Mucosa of descending colon (tissue), 3 donors: ENCODE data around the gene EMC9. TPM values are rescaled to one million over a fixed set of nuclear protein-coding genes. Genes with fewer than 3 reads are reported as not detected.

Source experiments
- ATAC-seq: fragments of 200-7000 bp; cut with Tn5 transposase; one replicate; pipeline ENCODE4 v1.9.1; 2020; ENCODE audit warnings: mild to moderate bottlenecking, moderate library complexity
- DNase-seq, 3 donors: peaks; one replicate each; pipeline ENCODE4 v3.0.0-alpha.2; 2020
- H3K36me3 ChIP-seq: fragments of 200-600 bp; one replicate; pipeline ENCODE4 v1.8.0; 2021; ENCODE audit warnings: low read depth, mild to moderate bottlenecking
- H3K4me1 ChIP-seq: fragments of 200-600 bp; one replicate; pipeline ENCODE4 v1.8.0; 2021; ENCODE audit warnings: low read depth, mild to moderate bottlenecking
- H3K4me3 ChIP-seq: fragments of 200-600 bp; one replicate; pipeline ENCODE4 v1.8.0; 2021; ENCODE audit warnings: mild to moderate bottlenecking
- H3K9me3 ChIP-seq: fragments of 200-600 bp; one replicate; pipeline ENCODE4 v1.8.0; 2021; ENCODE audit warnings: mild to moderate bottlenecking
- intact Hi-C, 2 donors: fragments of 100-400 bp; cut with DNase I in 1 of 2; cut with micrococcal nuclease in 1 of 2; formaldehyde crosslinking; loops; one replicate each; pipeline versions ENCODE4 v1.11.0 to v1.11.1; 2022; cut with DNase I, micrococcal nuclease
- total RNA-seq, 3 donors: library from RNA; stranded (reverse); fragmentation: NEBNext Ultra II Directional in 2 of 3; extraction: Animal tissue kit (Norgen Biotek cat#: 25700) in 2 of 3; gene quantifications; one replicate each; pipeline versions ENCODE4 v1.2.1 to v1.2.4, GENCODE V29; 2021 to 2023
- TF ChIP-seq, protein P1 (sequence below): fragments of 200-600 bp; IDR thresholded peaks from one replicate; pipeline ENCODE4 v1.8.0; 2022; ENCODE audit warnings: antibody characterized with exemption, mild to moderate bottlenecking
- donor health status: DM: no; HTN: no; CAD: no; lungs with moderate emphysema.
- donor health status: DM: no; HTN: no; CAD: no.
- donor health status: DM: no; HTN: yes; CAD: no.

The EMC9 gene
- total RNA-seq, 3 donors from 2014 or later = 18.3 to 24.9 (median 20.4) TPM

DNA sequence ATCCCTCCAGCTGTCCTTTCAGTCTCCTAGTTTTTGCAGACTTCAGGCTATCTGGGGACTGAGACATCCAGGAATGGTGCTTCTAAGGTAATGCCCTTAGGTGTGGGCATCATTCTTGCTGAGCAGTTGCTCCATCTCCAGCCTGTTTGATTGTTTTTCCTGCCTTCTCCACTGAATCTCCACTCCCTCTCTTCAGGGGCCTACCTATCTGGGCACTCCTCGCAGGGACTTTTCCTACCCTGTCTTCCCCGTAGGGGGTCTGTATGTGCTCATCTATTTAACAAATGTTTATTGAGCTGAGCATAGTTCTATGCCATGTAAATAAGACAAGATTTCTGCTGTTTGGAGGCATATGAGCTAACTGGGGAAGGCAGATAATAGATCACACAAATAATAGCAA, 8.4 kb downstream of the EMC9 start:
- intact Hi-C loops = no loop called here
- ATAC-seq (no peak), DNase-seq (no peak)
- H3K9me3 ChIP-seq = no peaks in the 10 kb centered on the region
- H3K4me1 ChIP-seq = peaks cover 14% of the 10 kb centered on the region
- H3K4me3 ChIP-seq = no peak overlapping the region
- no peaks in the 10 kb centered on the region for H3K36me3 ChIP-seq
- TF ChIP-seq, protein P1, sequence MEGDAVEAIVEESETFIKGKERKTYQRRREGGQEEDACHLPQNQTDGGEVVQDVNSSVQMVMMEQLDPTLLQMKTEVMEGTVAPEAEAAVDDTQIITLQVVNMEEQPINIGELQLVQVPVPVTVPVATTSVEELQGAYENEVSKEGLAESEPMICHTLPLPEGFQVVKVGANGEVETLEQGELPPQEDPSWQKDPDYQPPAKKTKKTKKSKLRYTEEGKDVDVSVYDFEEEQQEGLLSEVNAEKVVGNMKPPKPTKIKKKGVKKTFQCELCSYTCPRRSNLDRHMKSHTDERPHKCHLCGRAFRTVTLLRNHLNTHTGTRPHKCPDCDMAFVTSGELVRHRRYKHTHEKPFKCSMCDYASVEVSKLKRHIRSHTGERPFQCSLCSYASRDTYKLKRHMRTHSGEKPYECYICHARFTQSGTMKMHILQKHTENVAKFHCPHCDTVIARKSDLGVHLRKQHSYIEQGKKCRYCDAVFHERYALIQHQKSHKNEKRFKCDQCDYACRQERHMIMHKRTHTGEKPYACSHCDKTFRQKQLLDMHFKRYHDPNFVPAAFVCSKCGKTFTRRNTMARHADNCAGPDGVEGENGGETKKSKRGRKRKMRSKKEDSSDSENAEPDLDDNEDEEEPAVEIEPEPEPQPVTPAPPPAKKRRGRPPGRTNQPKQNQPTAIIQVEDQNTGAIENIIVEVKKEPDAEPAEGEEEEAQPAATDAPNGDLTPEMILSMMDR = no peak

DNA sequence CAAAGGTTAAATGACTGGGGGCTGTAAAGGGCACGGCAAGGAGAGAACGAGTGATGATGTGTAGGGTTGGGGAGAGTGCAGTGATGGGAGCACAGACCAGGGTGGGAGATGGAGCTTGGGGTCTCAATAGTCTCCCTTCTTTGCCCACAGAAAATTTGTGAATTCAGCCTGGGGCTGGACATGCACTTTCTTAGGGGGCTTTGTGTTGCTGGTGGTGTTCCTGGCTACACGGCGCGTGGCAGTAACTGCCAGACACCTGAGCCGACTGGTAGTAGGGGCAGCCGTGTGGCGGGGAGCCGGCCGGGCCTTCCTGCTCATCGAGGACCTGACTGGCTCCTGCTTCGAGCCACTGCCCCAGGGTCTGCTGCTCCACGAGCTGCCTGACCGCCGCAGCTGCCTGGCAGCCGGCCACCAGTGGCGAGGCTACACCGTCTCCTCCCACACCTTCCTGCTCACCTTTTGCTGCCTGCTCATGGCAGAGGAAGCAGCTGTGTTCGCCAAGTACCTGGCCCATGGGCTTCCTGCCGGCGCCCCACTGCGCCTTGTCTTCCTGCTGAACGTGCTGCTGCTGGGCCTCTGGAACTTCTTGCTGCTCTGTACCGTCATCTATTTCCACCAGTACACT, 9.2 kb downstream of the EMC9 start:
- ATAC-seq = no peak

DNA sequence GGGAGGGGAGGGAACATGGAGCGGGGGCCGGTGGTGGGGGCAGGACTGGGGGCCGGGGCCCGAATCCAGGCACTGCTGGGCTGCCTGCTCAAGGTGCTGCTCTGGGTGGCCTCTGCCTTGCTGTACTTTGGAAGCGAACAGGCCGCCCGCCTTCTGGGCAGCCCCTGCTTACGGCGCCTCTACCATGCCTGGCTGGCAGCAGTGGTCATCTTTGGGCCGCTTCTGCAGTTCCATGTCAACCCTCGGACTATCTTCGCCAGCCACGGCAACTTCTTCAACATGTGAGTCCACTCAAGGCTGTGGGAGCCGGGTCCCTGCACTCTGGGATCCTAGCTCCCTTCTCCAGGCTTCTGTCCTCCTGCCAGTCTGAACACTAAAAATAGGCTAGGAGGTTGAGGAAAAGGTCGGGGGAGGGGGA, 9.8 kb downstream of the EMC9 start:
- DNase-seq (no peak), ATAC-seq (no peak)
- peaks cover under 1% of the 10 kb centered on the region for H3K4me1 ChIP-seq
- H3K9me3 ChIP-seq = no peaks in the 10 kb centered on the region
- TF ChIP-seq, protein P1 = no peak
- intact Hi-C loops = no loop called here
- no peaks in the 10 kb centered on the region for H3K36me3 ChIP-seq
- no peak overlapping the region for H3K4me3 ChIP-seq

More for the DNA sequence above, 9.2 kb downstream of the EMC9 start:
- H3K4me1 ChIP-seq = peaks cover 6% of the 10 kb centered on the region
- no peaks in the 10 kb centered on the region for H3K36me3 ChIP-seq
- peak in 1 of 3 donors; percentile 65 for DNase-seq
- H3K9me3 ChIP-seq = no peaks in the 10 kb centered on the region
- intact Hi-C loops = no loop called here
- TF ChIP-seq, protein P1 = no peak
- H3K4me3 ChIP-seq = no peak overlapping the region

DNA sequence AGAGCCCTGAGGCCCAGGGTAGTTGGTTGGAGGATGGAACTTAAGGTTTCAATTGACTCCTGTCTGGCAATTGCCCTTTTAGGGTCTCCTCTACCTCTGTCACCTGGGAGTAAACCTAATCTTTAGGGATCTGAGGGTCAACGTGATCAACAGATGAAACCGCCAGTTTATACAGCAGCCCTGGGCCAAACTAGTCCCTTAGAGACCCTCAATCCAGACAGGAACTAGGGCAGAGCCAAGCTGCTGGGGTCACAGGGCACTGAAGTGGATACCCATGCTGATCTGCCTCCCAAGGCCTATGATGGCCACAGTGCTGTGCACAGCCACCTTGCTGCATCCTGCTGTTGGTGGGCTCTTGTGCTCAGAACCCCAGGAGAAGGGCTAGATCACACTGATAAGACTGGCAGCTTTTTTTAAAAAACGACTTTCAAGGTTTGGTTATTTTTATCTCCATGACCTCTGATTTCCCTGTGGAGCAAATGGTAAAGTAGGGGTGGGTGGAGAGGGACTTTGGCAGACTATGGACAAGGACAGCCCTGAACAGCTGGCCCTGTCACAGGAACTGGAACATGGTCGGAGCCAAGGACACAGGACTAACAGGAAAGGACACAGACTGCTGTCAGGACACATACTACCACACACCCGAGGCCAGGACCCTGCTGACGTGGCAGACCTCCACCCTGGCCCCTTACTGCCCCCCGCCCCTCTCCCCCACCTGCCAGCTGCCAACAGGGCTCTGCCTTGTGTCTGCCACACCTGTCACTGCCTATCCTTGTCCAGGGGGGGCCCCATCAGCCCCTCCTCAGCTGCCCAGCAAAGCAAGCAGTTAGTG, 10.5 kb downstream of the EMC9 start:
- no peaks in the 10 kb centered on the region for H3K4me1 ChIP-seq
- H3K36me3 ChIP-seq = no peaks in the 10 kb centered on the region
- ATAC-seq (no peak), DNase-seq (no peak)
- no peaks in the 10 kb centered on the region for H3K9me3 ChIP-seq
- H3K4me3 ChIP-seq = no peak overlapping the region
- intact Hi-C loops = no loop called here
- TF ChIP-seq, protein P1 = no peak

DNA sequence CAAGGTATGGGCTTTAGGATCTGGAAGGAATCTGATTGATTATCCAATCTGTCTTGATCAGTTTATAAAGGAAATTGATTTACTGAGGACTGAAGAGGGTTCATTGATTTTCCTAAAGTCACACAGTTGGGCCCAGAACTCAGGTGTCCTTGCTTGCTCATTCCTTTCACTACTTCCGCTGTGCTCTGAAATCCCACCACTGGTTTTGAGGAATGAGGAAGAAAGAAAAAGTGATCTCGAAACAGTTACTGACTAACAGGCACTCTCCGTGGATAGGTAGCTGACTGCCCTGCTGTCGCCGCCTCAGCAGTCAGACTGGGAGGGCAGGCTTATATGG, 11.0 kb downstream of the EMC9 start, which contains the start of gene FITM1:
Gene FITM1, plus strand, starts transcription at position 280 of the 337 bp plus-strand sequence. CDS start 905 bp downstream, outside the sequence.
- no peaks in the 10 kb centered on the region for H3K9me3 ChIP-seq
- no peaks in the 10 kb centered on the region for H3K4me1 ChIP-seq
- ATAC-seq (no peak), DNase-seq (no peak)
- TF ChIP-seq, protein P1 = no peak
- intact Hi-C loops = no loop called here
- no peaks in the 10 kb centered on the region for H3K36me3 ChIP-seq
- H3K4me3 ChIP-seq = no peak within 1 kb of the TSS
